ENCODE measurements around the gene PRKG1.

The PRKG1 gene

DNA sequence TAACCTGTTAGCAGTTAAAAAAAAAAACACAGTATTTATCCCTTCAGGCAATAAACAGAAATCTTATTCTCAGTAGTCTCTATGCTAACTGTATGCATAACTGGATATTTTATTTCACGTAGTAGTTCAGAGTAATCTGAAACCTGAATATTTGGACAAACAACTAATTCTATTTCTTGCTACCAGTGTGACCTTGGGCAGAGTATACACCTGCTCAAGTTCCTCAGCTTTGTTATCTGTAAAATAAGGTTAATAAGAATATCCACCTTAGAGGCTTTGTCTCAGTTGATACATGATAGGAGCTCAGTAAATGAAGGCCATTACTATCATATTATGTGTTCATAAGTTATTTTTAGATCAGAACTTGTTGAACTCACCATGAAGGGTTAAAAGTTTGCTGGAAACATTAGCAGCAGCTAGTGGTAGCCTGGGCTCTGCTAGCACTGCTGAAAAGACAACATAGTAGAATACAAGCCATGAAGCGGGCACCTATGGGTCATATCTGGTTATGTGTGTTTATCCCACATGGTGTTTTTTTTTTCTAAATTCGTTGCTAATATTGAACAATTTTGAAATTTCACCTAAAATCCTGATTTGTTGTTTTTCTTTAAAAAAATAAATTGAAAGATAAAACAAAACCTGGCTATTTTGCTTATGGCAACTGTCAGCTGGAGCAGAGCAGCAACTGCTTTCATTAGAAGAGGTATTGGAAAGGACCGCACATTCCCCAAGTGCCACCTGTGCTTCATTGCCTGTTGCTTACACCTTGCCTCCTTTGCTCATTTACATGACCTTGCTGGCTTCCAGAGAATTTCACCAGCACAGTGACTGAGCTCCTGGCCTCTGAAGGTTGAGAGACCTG lies 303.0 kb downstream of the PRKG1 start:
- Histone ChIP-seq H3K4me3 (replicated peaks; ENCODE audit: insufficient read depth, low read length) (no peak overlapping the region), H3K27ac (replicated peaks) (no peak overlapping the region), H3K27me3 (ENCODE audit: insufficient read depth, poor library complexity, severe bottlenecking) (no peaks in the 10 kb centered on the region)
- TF ChIP-seq GABPA (IDR thresholded peaks at IDR 0.05; ENCODE audit: low read depth) (no peak), POLR2AphosphoS5 (IDR thresholded peaks at IDR 0.05; ENCODE audit: low read depth) (no peak), SPI1 (IDR thresholded peaks at IDR 0.05; ENCODE audit: borderline replicate concordance, low read depth) (no peak)
- TF ChIP-seq, protein P1, sequence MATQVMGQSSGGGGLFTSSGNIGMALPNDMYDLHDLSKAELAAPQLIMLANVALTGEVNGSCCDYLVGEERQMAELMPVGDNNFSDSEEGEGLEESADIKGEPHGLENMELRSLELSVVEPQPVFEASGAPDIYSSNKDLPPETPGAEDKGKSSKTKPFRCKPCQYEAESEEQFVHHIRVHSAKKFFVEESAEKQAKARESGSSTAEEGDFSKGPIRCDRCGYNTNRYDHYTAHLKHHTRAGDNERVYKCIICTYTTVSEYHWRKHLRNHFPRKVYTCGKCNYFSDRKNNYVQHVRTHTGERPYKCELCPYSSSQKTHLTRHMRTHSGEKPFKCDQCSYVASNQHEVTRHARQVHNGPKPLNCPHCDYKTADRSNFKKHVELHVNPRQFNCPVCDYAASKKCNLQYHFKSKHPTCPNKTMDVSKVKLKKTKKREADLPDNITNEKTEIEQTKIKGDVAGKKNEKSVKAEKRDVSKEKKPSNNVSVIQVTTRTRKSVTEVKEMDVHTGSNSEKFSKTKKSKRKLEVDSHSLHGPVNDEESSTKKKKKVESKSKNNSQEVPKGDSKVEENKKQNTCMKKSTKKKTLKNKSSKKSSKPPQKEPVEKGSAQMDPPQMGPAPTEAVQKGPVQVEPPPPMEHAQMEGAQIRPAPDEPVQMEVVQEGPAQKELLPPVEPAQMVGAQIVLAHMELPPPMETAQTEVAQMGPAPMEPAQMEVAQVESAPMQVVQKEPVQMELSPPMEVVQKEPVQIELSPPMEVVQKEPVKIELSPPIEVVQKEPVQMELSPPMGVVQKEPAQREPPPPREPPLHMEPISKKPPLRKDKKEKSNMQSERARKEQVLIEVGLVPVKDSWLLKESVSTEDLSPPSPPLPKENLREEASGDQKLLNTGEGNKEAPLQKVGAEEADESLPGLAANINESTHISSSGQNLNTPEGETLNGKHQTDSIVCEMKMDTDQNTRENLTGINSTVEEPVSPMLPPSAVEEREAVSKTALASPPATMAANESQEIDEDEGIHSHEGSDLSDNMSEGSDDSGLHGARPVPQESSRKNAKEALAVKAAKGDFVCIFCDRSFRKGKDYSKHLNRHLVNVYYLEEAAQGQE (IDR thresholded peaks at IDR 0.05; ENCODE audit: insufficient replicate concordance, low read depth) = no peak
- TF ChIP-seq, protein P2, sequence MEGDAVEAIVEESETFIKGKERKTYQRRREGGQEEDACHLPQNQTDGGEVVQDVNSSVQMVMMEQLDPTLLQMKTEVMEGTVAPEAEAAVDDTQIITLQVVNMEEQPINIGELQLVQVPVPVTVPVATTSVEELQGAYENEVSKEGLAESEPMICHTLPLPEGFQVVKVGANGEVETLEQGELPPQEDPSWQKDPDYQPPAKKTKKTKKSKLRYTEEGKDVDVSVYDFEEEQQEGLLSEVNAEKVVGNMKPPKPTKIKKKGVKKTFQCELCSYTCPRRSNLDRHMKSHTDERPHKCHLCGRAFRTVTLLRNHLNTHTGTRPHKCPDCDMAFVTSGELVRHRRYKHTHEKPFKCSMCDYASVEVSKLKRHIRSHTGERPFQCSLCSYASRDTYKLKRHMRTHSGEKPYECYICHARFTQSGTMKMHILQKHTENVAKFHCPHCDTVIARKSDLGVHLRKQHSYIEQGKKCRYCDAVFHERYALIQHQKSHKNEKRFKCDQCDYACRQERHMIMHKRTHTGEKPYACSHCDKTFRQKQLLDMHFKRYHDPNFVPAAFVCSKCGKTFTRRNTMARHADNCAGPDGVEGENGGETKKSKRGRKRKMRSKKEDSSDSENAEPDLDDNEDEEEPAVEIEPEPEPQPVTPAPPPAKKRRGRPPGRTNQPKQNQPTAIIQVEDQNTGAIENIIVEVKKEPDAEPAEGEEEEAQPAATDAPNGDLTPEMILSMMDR (IDR thresholded peaks at IDR 0.05; ENCODE audit: insufficient read depth, low read length) = no peak
- DNase-seq (ENCODE audit: low read depth in 1 of 2, low spot score in 1 of 2) = no peak

DNA sequence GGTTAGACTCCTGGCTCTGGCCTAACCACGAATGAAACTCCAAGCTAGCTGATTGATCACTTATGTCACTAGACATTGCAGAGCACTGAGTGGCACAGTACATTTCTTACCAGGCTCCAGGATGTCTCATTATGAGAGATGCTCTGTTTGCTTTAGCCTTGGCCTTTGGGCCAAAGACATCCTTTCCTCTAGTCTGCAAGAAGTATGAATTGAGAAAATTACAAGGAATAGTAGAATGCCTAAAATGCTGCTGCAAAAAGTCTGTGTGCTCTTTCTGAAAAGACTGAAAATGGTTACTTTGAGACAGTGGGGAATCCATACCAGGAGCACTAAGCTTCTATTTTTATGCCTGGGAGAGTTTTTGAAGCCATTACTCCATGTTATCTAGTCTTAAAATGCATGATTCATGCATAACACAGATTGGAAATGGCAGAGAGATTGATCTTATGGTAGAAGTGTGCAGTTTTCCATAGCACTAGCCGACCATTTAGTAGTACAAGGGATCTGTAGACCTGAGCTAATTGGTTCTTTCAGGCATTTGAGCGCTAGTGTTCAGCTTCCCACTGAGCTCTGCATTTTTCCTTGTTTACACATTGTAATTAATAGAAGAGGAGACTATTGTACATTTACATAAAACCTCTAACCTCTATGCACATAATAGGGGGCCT lies 303.8 kb downstream of the PRKG1 start:
- H3K27ac ChIP-seq (replicated peaks) = no peak overlapping the region
- TF ChIP-seq SPI1 (IDR thresholded peaks at IDR 0.05; ENCODE audit: borderline replicate concordance, low read depth) (no peak), POLR2AphosphoS5 (IDR thresholded peaks at IDR 0.05; ENCODE audit: low read depth) (no peak), GABPA (IDR thresholded peaks at IDR 0.05; ENCODE audit: low read depth) (no peak)
- TF ChIP-seq, protein P1 (IDR thresholded peaks at IDR 0.05; ENCODE audit: insufficient replicate concordance, low read depth) = no peak
- TF ChIP-seq, protein P2 (IDR thresholded peaks at IDR 0.05; ENCODE audit: insufficient read depth, low read length) = no peak
- no peak overlapping the region for H3K4me3 ChIP-seq (replicated peaks; ENCODE audit: insufficient read depth, low read length)
- no peaks in the 10 kb centered on the region for H3K27me3 ChIP-seq (ENCODE audit: insufficient read depth, poor library complexity, severe bottlenecking)
- DNase-seq (ENCODE audit: low read depth in 1 of 2, low spot score in 1 of 2) = no peak

DNA sequence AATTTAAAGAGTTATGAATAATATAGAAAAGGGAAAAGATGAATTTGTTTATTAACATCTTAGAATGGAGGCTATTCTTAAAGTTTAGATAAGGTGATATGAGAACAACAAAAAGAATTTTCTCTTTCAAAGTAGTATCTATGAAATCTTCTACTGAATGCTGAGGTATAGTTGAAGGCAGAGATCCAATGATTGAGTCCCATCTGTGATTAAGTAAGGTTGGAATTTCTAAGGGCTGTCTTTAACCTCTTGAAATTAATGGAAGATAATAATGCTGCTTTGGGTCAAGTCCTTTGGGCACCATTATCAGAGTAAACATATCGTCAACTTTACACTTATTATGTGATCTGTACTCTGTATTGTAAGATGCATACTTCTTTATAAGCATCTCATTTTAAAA lies 307.9 kb downstream of the PRKG1 start:
- TF ChIP-seq, protein P2 (IDR thresholded peaks at IDR 0.05; ENCODE audit: insufficient read depth, low read length) = no peak
- TF ChIP-seq GABPA (IDR thresholded peaks at IDR 0.05; ENCODE audit: low read depth) (no peak), SPI1 (IDR thresholded peaks at IDR 0.05; ENCODE audit: borderline replicate concordance, low read depth) (no peak), POLR2AphosphoS5 (IDR thresholded peaks at IDR 0.05; ENCODE audit: low read depth) (no peak)
- TF ChIP-seq, protein P1 (IDR thresholded peaks at IDR 0.05; ENCODE audit: insufficient replicate concordance, low read depth) = no peak
- DNase-seq (ENCODE audit: low read depth in 1 of 2, low spot score in 1 of 2) = no peak
- Histone ChIP-seq H3K27ac (replicated peaks) (no peak overlapping the region), H3K4me3 (replicated peaks; ENCODE audit: insufficient read depth, low read length) (no peak overlapping the region), H3K27me3 (ENCODE audit: insufficient read depth, poor library complexity, severe bottlenecking) (no peaks in the 10 kb centered on the region)

Measured in HL-60 (cell line).